ENCODE measurements around the gene LILRA5.
"Not testable (repeated sequence)": the region's sequence is repeated elsewhere in the genome, so short reads cannot be mapped to it uniquely, and the experiment has no call there.

The LILRA5 gene

GRCh38 chr19:54324071-54324470 is 11.1 kb upstream of the LILRA5 start:
- TF ChIP-seq CTCF (IDR thresholded peaks at IDR 0.05; ENCODE audit: low read depth, low read length) = no peak
- DNase-seq (ENCODE audit: low read depth, low spot score) = no peak
- in situ Hi-C loops (cut with HindIII; ENCODE audit: low sequenced_read_pairs) = no loop called here
- no peak overlapping the region for H3K4me3 ChIP-seq (ENCODE audit: low read depth, low read length)

GRCh38 chr19:54322934-54323333 is 10.0 kb upstream of the LILRA5 start:
- DNase-seq (ENCODE audit: low read depth, low spot score); H3K4me3 ChIP-seq (ENCODE audit: low read depth, low read length); in situ Hi-C loops (cut with HindIII; ENCODE audit: low sequenced_read_pairs): not testable (repeated sequence)

- DNase-seq (ENCODE audit: low read depth, low spot score); H3K4me3 ChIP-seq (ENCODE audit: low read depth, low read length); in situ Hi-C loops (cut with HindIII; ENCODE audit: low sequenced_read_pairs): not testable (repeated sequence)
These were observed 9.3 kb upstream of the LILRA5 start for GRCh38 chr19:54322295-54322694.

GRCh38 chr19:54319892-54320670 is 7.1 kb upstream of the LILRA5 start:
- in situ Hi-C loops (cut with HindIII; ENCODE audit: low sequenced_read_pairs) = no loop called here
- no peak overlapping the region for H3K4me3 ChIP-seq (ENCODE audit: low read depth, low read length)
- DNase-seq (ENCODE audit: low read depth, low spot score) = no peak
- no peak for TF ChIP-seq CTCF (IDR thresholded peaks at IDR 0.05; ENCODE audit: low read depth, low read length)

GRCh38 chr19:54319049-54319448 is 6.1 kb upstream of the LILRA5 start:
- H3K4me3 ChIP-seq (ENCODE audit: low read depth, low read length) = no peak overlapping the region
- no peak for TF ChIP-seq CTCF (IDR thresholded peaks at IDR 0.05; ENCODE audit: low read depth, low read length)
- in situ Hi-C loops (cut with HindIII; ENCODE audit: low sequenced_read_pairs) = no loop called here
- DNase-seq (ENCODE audit: low read depth, low spot score) = no peak

GRCh38 chr19:54317965-54318240 is 4.9 kb upstream of the LILRA5 start:
- no peak overlapping the region for H3K4me3 ChIP-seq (ENCODE audit: low read depth, low read length)
- TF ChIP-seq CTCF (IDR thresholded peaks at IDR 0.05; ENCODE audit: low read depth, low read length) = no peak
- in situ Hi-C loops (cut with HindIII; ENCODE audit: low sequenced_read_pairs) = no loop called here
- no peak for DNase-seq (ENCODE audit: low read depth, low spot score)

GRCh38 chr19:54317108-54317964 is 4.4 kb upstream of the LILRA5 start:
- in situ Hi-C loops (cut with HindIII; ENCODE audit: low sequenced_read_pairs) = no loop called here
- no peak for DNase-seq (ENCODE audit: low read depth, low spot score)
- TF ChIP-seq CTCF (IDR thresholded peaks at IDR 0.05; ENCODE audit: low read depth, low read length) = no peak
- no peak overlapping the region for H3K4me3 ChIP-seq (ENCODE audit: low read depth, low read length)
